GM21423 (cell line): ENCODE measurements around the gene PTGES2.
"Not testable (repeated sequence)": the region's sequence is repeated elsewhere in the genome, so short reads cannot be mapped to it uniquely, and the experiment has no call there.

Source experiments
- ATAC-seq: cut with Tn5 transposase; IDR thresholded peaks from one replicate; pipeline ENCODE4 v1.9.1; 2021; ENCODE audit warnings: mild to moderate bottlenecking, moderate library complexity; ENCODE audit not compliant: unreplicated experiment

The PTGES2 gene

DNA sequence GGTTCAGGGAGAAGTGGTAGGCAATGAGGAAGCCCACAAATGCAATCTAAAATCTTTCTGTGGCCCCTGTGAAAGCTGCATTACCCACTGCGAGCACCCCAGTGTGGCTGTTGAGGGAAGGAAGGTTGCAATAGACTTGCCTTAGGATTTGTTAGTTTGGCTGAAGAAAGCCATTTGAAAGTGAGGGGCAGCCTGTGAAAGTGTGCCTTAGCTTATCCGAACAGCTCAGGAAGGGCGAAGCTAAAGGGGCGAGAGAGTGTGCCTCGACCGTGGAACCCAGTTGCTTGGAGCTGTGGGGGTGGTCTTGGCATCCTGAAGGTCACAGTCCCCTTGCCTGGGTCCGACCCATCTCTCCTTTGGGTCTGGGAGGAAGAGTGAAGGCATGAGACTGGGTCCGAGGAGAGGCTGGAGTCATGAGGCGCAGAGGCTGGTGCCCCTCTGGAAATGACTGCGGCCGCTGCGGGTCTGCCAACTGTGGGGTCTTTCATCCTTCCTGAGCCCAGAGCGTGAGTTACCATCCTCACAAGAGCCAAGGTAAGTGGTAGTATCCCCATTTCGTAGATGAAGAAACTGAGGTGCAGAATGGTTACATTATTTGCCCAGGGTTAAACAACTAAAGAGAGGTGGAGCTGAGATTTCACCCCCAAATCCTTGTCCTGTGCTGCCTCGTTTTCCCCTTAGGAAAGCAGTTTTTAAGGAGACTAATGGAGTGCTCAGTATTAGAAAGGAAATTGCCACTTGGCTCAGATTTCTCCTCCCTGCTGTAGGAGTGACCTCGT is 35.1 kb downstream of the PTGES2 start:
- no peak for ATAC-seq

DNA sequence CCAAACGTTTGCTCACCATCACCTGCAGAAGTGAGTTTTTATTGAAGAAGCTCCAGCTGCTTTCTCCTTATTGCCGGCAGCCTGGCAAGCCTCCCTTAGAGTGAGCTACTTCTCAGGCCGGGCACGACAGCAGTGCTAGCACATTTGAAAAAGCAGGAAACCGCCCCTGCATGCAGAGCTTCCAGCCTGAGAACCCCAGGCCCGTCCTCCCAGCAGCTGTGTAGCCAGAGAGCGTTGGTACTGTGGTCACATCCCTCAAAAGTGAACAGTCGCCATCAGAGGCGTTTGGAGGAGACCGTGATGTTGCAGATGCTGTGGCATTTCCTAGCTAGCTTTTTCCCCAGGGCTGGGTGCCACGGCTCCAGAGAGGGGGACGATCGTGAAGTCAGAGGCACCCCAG is 36.0 kb downstream of the PTGES2 start:
- ATAC-seq: no peak

DNA sequence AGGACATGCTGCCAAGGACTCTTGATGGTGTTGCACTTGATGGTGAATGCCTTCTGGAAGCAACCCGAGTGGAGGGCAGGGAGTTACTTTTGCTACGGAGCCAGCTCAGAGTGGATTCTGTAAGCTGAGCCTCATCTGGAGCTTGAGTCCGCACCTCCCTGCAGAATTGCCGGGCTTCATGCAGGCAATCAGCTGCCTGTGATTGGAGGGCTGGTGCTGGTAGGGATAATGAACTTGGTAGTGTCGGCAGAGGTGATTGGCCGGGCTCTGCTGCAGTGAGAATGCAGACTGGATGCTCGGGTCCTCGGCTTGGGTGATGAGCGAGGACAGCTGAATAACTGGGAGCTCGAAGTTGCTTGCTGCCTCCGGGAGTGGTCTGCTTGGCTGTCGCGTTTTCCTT is 36.4 kb downstream of the PTGES2 start:
- no peak for ATAC-seq

DNA sequence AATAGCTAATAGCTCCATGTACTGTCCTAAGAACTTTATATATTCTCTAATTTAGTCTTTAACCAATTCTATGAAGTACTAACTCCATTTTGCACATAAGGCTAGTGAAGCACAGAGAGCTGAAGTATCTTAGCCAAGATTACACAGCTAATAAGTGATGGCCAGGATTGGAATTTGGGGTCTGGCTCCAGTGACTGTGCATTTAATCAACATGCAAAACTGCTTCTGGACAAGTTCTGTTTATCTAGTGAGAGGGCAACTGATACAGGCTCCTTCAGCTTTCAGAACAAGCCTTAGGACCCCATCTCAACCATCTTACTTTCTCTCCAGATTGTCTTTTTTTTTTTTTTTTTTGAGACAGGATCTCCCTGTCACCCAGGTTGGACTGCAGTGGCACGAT is 38.2 kb downstream of the PTGES2 start:
- ATAC-seq: no peak

DNA sequence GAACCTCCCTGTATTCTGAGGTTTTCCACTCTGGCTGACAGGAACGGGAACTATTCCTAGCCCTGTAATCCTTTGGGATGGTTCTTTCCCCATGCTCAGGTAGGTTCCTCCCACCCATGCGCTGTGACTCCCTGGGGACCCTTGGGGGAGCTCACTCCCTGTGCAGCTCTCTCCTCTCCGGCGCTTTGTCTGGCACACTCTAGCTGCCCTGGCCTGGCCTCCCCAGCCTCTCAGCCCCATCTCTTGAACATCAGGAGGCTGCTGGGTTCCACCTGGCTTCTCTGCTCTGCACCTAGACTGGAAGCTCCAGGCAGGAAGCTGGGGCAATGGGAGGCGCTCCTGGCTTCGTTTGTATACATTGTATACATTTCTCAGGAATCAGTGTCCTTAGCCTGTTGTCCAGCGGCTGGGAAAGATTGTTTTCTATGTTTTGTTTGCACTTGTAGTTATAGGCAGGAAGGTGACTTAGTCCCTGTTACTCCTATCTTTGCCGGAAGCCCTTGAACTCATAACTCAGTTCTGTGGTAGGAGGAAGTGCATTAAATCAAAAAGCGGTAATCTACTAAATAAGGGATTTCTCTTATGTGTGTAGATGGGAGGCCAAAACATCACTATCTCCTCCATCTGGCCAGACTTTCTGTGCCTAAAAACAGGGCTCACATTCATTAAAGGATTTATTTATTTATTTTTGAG is 39.1 kb downstream of the PTGES2 start:
- no peak for ATAC-seq

DNA sequence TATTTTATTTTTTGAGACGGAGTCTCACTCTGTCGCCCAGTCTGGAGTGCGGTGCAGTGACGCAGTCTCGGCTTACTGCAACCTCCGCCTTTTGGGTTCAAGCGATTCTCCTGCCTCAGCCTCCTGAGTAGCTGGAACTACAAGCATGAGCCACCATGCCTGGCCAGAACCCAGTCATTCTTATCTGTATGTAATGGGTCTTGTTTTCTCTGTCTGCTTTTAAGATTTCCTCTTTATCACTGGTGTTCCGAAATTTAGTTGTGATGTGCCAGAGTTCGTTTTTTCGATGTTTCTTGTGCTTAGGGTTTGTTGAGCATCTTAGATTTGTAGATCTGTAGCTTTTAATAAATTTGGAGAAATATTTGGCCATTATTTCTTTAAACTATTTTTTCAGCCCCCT is 40.3 kb downstream of the PTGES2 start:
- no peak for ATAC-seq

DNA sequence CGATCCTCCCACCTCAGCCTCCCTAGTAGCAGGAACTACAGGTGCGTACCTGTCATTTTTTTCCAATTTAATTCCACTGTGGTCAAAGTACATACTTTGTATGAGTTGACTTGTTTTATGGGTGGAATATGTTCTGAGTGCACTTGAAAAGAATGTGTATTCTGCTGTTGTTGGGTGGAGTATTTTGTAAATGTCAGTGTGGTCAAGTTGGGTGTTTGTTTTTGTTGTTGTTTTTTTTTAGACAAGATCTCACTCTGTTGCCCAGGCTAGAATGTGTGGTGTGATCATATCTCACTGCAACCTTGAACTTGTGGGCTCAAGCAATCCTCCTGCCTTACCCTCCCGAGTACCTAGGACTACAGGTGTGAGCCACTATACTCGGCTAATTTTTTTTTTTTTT is 41.6 kb downstream of the PTGES2 start:
- ATAC-seq: no peak

DNA sequence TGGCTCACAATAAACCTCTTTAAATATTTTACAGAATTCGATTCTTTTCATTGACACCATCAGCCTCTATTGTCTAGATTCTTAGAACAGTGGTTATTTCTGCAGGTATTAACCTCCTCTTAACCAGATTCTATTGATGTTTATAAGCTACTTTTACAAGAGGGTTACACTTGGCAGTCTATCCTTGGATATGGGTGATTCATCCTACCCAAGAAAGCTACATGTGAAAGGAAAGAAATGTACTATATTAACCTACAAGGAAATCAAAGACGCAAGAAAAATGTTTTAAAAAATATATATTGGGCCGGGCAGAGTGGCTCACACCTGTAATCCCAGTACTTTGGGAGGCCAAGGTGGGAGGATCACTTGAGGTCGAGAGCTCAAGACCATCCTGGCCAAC is 42.8 kb downstream of the PTGES2 start:
- no peak for ATAC-seq

DNA sequence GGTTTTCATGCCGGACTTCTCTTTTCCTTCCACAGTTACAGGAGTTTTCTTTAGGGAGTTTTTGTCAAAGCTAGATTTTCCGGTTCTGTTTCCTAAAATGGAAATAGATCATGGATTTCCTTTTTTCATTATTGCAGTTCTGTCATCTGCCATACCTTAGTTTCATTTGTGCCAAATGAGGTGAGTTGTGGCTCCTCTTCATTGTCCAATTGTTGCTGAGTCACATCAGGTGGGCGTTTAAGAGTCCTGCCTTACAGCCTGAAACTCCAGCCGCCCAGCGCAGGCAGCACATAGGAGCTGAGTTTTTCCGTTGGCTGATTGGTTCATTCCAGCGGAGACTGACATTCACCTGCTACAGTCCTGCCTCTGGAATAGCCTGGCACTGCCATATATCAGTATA is 45.4 kb downstream of the PTGES2 start:
- no peak for ATAC-seq

DNA sequence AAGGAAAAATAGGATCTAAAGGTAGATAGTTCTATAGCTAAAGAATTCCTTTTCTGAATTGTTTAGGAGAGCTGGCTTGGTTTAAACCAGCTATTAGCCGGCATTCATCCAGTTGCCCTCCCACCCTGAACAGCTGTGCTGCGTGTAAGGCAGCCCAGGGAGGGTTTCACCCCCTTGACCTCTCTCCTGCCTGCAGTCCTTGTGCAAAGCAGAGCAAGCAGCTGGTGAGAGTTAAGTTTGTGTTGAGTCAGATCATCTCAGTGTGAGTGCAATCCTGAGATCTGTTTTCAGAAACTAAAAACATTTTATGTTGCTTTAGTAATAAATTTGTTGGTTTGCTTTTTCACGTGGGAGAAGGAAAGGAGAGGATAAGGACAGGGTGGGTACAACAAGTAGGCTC is 46.5 kb downstream of the PTGES2 start:
- no peak for ATAC-seq

DNA sequence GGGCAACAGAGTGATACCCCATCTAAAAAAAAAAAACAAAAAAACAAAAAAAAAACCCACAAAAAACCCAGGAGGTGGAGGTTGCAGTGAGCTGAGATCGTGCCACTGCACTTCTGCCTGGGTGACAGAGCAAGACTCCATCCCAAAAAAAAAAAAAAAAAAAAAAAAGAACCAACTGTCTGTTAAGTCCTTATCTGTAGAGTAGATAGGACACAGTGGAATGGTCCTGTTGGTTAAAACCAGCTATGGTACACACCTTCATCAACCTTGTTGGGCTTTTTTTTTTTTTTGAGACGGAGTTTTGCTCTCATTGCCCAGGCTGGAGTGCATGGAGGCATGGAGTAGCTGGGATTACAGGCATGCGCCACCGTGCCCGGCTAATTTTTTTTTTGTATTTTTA is 47.3 kb downstream of the PTGES2 start:
- ATAC-seq: no peak

DNA sequence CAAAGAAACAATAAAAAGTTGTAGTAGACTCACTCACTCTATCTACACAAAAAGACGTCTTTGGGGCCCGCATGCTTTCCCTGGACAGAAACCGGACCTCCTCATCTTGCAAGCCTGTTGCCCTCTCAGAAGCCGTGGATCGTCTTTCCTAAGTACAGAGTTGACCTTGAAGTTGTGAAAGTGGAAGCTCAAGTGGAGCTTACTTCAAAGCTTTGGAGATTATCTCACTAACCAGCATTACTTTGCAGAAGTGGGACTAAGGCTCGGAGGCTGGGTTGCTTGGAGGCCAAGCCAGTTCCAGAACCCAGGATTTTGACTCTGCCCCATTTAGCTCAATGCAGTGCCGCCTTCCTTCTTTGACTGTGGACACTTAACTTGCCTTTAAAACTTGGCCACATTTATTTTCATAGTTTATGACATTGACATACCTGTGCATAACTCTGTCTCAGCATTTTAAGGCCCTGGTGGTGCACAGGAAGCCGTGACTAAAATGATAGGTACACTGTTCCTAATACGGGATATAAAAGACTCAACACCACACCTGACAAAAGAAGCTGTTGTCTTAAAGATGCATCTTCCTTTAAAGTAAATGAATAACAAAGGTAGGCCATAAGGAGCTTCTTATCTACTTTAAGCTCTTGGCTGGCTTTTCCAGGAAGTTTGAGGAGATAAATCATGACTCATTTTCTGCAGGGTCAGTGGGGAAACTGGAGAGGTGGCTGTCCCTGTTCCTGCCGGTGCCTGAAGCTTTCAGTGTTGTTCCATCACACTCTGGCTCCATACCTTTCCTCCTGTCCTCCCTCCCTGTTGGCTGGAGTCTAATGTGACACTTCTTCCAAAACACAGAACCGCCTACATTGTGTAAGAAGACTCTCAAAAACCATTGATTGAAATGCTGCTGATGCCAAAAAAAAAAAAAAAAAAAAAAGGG is 48.8 kb downstream of the PTGES2 start:
- ATAC-seq: no peak

DNA sequence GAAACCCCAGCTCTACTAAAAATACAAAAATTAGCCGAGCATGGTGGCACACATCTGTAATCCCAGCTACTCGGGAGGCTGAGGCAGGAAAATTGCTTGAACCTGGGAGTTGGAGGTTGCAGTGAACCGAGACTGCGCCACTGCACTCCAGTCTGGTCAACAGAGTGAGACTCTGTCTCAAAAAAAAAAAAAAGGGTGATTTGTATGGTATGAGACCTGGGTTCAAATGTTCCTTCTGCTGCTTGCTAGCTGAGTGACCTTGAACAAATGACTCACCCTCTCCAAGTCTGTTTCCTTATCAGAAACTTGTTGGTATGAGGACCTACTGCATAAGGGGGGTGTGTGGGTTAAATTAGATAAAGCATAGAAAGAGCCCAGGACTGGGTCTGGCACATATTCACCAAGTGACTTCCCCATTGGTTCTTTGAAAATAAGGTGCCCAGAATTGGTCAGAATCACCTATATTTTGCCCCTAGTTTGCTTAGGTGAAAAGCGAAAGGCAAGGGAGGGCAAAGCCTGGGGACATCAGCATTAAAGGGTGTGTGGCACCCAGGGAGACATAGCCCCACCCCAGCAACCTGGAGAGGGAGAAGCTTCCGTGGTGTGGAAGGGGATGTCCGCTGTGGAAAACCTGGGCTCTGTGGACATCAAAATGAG is 49.6 kb downstream of the PTGES2 start:
- no peak for ATAC-seq

DNA sequence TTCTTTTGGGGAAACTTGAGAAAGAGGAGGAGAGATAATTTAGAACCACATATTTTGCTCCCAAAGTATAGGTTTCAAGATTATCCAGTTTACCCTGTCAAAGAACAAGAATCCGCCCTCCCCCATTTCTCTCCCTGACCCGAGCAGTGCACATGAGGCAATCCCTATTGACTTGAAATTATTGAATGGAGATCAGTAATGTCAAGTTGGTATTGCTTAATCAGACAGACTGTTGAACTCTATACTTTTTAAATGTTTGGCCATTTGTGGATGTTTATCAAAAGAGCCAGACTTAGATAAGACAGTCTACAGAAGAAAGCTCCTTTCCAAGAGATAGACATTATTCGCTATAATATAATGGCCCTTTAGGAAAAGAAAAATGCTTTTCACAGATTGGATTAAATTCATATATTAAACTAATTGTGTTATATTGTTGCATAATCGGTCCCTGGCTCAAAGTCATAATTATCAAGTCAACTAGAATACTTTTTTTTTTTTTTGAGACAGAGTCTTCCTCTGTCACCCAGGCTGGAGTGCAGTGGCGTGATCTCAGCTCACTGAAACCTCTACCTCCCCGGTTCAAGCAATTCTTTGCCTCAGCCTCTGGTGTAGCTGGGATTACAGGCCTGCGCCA is 54.2 kb downstream of the PTGES2 start:
- ATAC-seq: no peak

DNA sequence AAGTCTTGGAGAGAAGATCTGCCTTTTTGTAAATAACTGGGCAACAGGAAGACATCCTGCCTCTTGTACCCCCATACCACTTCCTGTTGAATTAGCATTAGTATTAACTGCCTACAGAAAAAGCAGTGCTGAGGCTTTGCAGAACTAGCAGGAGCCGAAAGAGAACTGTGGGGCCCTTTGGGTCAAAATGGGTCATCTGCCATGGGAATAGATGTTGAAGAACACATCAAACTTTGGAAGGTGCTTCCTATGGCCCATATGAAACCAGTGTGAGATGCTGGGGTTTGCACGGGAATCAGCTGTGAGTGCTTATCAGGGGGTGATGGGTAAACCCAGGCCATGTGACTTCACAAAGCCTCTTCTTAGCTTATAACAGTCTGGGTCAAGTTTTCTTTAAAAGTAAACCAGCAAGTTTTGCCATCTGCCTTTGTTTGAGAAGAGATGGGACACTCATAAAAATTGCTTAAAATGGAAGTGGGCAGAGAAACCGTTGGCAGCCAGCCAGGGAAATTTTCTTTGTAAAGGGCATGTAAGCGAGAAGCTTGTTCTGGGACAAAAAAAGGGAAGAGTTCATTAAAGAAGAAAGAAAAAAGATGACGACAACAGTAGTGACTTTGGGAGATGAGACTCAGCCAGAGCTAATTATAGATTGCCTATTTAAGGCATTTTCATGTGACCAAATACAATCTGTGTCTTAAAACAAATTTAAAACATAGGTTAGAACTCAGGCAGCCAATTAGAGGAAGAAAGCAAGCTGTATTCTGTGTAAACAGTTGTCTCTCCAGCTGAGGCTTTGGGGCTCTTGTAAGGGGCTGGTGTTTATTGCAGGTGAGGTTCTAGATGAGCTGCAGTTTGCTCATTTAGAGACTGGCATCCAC is 55.1 kb downstream of the PTGES2 start:
- no peak for ATAC-seq

DNA sequence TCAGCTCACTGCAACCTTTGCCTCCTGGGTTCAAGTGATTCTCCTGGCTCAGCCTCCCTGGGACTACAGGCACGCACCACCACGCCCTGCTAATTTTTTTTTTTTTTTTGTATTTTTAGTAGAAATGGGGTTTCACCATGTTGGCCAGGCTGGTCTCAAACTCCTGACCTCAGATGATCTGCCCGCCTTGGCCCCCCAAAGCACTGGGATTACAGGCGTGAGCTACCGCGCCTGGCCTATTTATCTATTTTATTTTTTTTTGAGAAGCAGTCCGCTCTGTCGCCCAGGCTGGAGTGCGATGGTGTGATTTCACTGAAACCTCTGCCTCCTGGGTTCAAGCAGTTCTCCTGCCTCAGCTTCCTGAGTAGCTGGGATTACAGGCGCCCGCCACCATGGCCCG is 56.1 kb downstream of the PTGES2 start:
- not testable (repeated sequence) for ATAC-seq

DNA sequence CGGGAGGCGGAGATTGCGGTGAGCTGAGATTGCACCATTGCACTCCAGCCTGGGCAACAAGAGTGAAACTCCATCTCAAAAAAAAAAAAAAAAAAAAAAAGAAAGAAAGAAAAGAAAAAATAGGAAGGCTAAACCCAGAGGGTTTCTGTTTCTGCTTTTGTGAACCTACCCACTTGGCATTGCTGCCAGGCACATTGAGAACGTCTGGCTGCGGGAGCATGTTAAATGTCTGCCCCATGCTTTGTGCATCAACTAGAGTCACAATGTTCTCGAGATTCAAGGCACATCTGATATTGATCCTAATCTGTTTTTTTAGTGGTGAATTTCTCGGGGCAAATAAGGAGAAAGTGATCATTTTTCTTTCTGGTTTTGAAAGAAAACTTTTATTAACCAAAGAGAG is 56.7 kb downstream of the PTGES2 start:
- ATAC-seq: no peak
